Smooth muscle cell (in vitro differentiated cells): ENCODE data around the gene SCN3A. TPM values are rescaled to one million over a fixed set of nuclear protein-coding genes. Genes with fewer than 3 reads are reported as not detected.
A peak's percentile ranks its signal among the peaks of the same experiment; 100 is the strongest.

Experiments used
- DNase-seq: peaks from one replicate; lab custom pipeline; 2025; ENCODE audit not compliant: unreplicated experiment; lab: John Stamatoyannopoulos, UW
- H2AFZ ChIP-seq: fragments of 200-600 bp; sonication (generic); 2 replicates; pipeline ENCODE4 v1.6.0; 2016; ENCODE audit warnings: antibody characterized with exemption, low read depth, mild to moderate bottlenecking
- H3F3A ChIP-seq: fragments of 200-600 bp; sonication (generic); 2 replicates; pipeline ENCODE4 v1.6.0; 2017; ENCODE audit warnings: antibody characterized with exemption, low read depth
- H3K27ac ChIP-seq: fragments of 200-600 bp; sonication (generic); 2 replicates; pipeline ENCODE4 v1.5.1; 2016; ENCODE audit warnings: low read depth, mild to moderate bottlenecking
- H3K27me3 ChIP-seq: fragments of 200-600 bp; sonication (generic); 2 replicates; pipeline ENCODE4 v1.6.1; 2016; ENCODE audit warnings: low read depth, mild to moderate bottlenecking
- H3K36me3 ChIP-seq: fragments of 200-600 bp; sonication (generic); 2 replicates; pipeline ENCODE4 v1.5.1; 2016; ENCODE audit warnings: low read depth
- H3K4me1 ChIP-seq: fragments of 200-600 bp; sonication (generic); 2 replicates; pipeline ENCODE4 v1.5.1; 2016; ENCODE audit warnings: low read depth
- H3K4me2 ChIP-seq: fragments of 200-600 bp; sonication (generic); 2 replicates; pipeline ENCODE4 v1.6.0; 2016; ENCODE audit warnings: mild to moderate bottlenecking
- H3K4me3 ChIP-seq: fragments of 200-600 bp; sonication (generic); 2 replicates; pipeline ENCODE4 v1.5.1; 2016; ENCODE audit warnings: mild to moderate bottlenecking
- H3K79me2 ChIP-seq: fragments of 200-600 bp; sonication (generic); 2 replicates; pipeline ENCODE4 v1.6.0; 2016; ENCODE audit warnings: low read depth, mild to moderate bottlenecking
- H3K9ac ChIP-seq: fragments of 200-600 bp; sonication (generic); 2 replicates; pipeline ENCODE4 v1.6.0; 2016; ENCODE audit warnings: low read depth
- H3K9me3 ChIP-seq: fragments of 200-600 bp; sonication (generic); replicated peaks from 2 replicates; pipeline ENCODE4 v1.5.1; 2016; ENCODE audit warnings: low read depth
- H4K20me1 ChIP-seq: fragments of 200-600 bp; sonication (generic); 2 replicates; pipeline ENCODE4 v1.6.0; 2016; ENCODE audit warnings: low read depth
- WGBS: methylation state at CpG from one replicate; pipeline ENCODE4 v1.1.7; 2016; ENCODE audit warnings: low lambda C conversion rate; 5-methylcytosine and 5-hydroxymethylcytosine counted together
- polyA plus RNA-seq: library from polyadenylated mRNA; unstranded; fragments of >200 nt; fragmentation: Nextera tagmentation; extraction: Ambion mirVana; gene quantifications from 2 replicates; pipeline ENCODE4 v1.2.1, GENCODE V29; 2016
- total RNA-seq: library from RNA; depleted of rRNA; stranded (reverse); fragments of >200 nt; gene quantifications from 2 replicates; pipeline ENCODE4 v1.2.3, GENCODE V29; 2014
- TF ChIP-seq, protein P1 (sequence below): fragments of 200-600 bp; sonication (generic); IDR thresholded peaks from 2 replicates; pipeline ENCODE4 v1.5.1; 2017; ENCODE audit warnings: borderline replicate concordance, mild to moderate bottlenecking, antibody characterized with exemption; ENCODE audit not compliant: insufficient read depth, poor library complexity, severe bottlenecking

The SCN3A gene
- total and polyA plus RNA-seq, 2 experiments from 2014 or later, result not detected

- DNase-seq, result peak; percentile 7
- Histone ChIP-seq H3K27ac (peak overlapping the region; percentile 30), H3K79me2 (no peaks in the 10 kb centered on the region), H3K4me3 (peak overlapping the region; percentile 41), H4K20me1 (no peaks in the 10 kb centered on the region), H3K9ac (peak overlapping the region; percentile 16), H3K4me1 (peaks cover 29% of the 10 kb centered on the region), H3K36me3 (no peaks in the 10 kb centered on the region), H3K4me2 (peak overlapping the region; percentile 82), H3K27me3 (no peaks in the 10 kb centered on the region), H3K9me3 (no peaks in the 10 kb centered on the region), H2AFZ (peak overlapping the region; percentile 32), H3F3A (no peaks in the 10 kb centered on the region)
- WGBS, result 8% methylated on average over 12 of the region's 12 CpGs
- TF ChIP-seq, protein P1, sequence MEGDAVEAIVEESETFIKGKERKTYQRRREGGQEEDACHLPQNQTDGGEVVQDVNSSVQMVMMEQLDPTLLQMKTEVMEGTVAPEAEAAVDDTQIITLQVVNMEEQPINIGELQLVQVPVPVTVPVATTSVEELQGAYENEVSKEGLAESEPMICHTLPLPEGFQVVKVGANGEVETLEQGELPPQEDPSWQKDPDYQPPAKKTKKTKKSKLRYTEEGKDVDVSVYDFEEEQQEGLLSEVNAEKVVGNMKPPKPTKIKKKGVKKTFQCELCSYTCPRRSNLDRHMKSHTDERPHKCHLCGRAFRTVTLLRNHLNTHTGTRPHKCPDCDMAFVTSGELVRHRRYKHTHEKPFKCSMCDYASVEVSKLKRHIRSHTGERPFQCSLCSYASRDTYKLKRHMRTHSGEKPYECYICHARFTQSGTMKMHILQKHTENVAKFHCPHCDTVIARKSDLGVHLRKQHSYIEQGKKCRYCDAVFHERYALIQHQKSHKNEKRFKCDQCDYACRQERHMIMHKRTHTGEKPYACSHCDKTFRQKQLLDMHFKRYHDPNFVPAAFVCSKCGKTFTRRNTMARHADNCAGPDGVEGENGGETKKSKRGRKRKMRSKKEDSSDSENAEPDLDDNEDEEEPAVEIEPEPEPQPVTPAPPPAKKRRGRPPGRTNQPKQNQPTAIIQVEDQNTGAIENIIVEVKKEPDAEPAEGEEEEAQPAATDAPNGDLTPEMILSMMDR, result no peak
Measured at GRCh38 chr2:165067643-165068486, 136.0 kb downstream of the SCN3A start.

DNA sequence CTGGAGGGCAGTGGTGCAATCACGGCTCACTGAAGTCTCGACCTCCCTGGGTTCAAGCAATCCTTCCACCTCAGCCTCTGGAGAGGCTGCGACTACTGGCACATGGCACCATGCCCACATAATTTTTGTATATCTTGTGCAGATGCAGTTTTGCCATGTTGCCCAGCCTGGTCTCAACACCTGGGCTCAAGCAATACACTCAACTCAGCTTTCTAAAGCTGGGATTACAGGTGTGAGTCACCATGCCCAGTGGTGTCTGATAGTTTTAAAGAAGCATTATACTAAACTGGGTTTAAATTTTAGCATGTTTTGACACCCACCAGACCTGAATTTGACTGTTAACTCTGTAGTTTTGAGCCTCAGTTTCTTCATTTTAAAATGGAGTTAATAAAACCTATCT is 139.1 kb downstream of the SCN3A start:
- Histone ChIP-seq H3K27me3 (no peaks in the 10 kb centered on the region), H4K20me1 (no peaks in the 10 kb centered on the region), H3K9ac (no peak overlapping the region), H3K79me2 (no peaks in the 10 kb centered on the region), H3K4me3 (no peak overlapping the region), H2AFZ (no peak overlapping the region), H3K4me2 (no peak overlapping the region), H3K4me1 (peaks cover 29% of the 10 kb centered on the region), H3F3A (no peaks in the 10 kb centered on the region), H3K27ac (no peak overlapping the region), H3K9me3 (no peaks in the 10 kb centered on the region), H3K36me3 (no peaks in the 10 kb centered on the region)
- no peak for DNase-seq
- 96% methylated on average over 3 of the region's 3 CpGs for WGBS
- TF ChIP-seq, protein P1, result no peak

DNA sequence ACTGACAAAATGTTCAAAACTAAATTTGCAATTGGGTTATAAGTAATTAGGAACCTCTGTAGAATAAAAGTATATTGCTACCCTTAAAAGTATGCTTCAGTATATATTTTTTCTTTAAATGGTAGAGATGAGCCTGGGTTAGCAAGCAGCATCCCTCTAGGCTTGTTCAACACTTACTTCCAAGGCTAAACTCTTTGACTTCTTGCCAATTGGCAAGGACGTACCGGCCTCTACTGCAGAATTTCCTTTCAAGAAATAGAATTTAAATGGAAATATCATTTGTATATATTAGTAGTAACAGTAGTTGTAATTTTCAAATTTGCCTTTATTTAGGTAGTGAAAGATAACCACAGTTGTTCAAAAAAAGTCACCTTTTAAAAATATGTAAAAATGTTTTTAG is 143.4 kb downstream of the SCN3A start:
- H3K27ac ChIP-seq, result no peak overlapping the region
- H3K79me2 ChIP-seq, result no peaks in the 10 kb centered on the region
- H3K9ac ChIP-seq, result no peak overlapping the region
- peaks cover 2% of the 10 kb centered on the region for H3K4me1 ChIP-seq
- no peak overlapping the region for H2AFZ ChIP-seq
- TF ChIP-seq, protein P1, result no peak
- no peaks in the 10 kb centered on the region for H4K20me1 ChIP-seq
- H3K9me3 ChIP-seq, result no peaks in the 10 kb centered on the region
- no peaks in the 10 kb centered on the region for H3F3A ChIP-seq
- no peak for DNase-seq
- H3K4me2 ChIP-seq, result no peak overlapping the region
- H3K27me3 ChIP-seq, result no peaks in the 10 kb centered on the region
- H3K4me3 ChIP-seq, result no peak overlapping the region
- H3K36me3 ChIP-seq, result no peaks in the 10 kb centered on the region
- 95% methylated on average over 2 of the region's 2 CpGs for WGBS
